CD4-positive, alpha-beta memory T cell (primary cell): ENCODE results near the gene PRLR. TPM values are rescaled to one million over a fixed set of nuclear protein-coding genes. Genes with fewer than 3 reads are reported as not detected.

ENCODE experiments used
- CTCF ChIA-PET: fragments of 350-600 bp; sonication (Branson Sonifier 250); formaldehyde crosslinking; loops from one replicate; lab custom pipeline; 2021; ENCODE audit warnings: inconsistent platforms; ENCODE audit not compliant: partially characterized antibody; lab: Charles Lee
- POLR2A ChIA-PET: fragments of 350-600 bp; sonication (Branson Sonifier 250); formaldehyde crosslinking; loops from one replicate; lab custom pipeline; 2021; ENCODE audit not compliant: partially characterized antibody; lab: Charles Lee
- DNase-seq, 5 donors: peaks; one replicate each; pipeline versions ENCODE4 v3.0.0 to v3.0.0-alpha.2; 2020 to 2022; ENCODE audit warnings: mixed read lengths in 1 of 5
- H3K27ac ChIP-seq: one replicate; pipeline ENCODE4 v1.7.0; 2013; ENCODE audit warnings: low read depth, low read length
- H3K27me3 ChIP-seq: 2 replicates; pipeline ENCODE4 v1.7.0; 2013; ENCODE audit warnings: mild to moderate bottlenecking, low read length, moderate library complexity; ENCODE audit not compliant: insufficient read depth
- H3K36me3 ChIP-seq: 2 replicates; pipeline ENCODE4 v1.7.0; 2013; ENCODE audit warnings: mild to moderate bottlenecking, low read length, moderate library complexity; ENCODE audit not compliant: insufficient read depth
- H3K4me1 ChIP-seq: 2 replicates; pipeline ENCODE4 v1.7.0; 2013; ENCODE audit warnings: mild to moderate bottlenecking, low read length, moderate library complexity; ENCODE audit not compliant: insufficient read depth
- H3K4me3 ChIP-seq, 2 donors: one replicate each; pipeline ENCODE4 v1.7.0; 2013; ENCODE audit warnings: low read length in 2 of 2, mild to moderate bottlenecking in 1 of 2
- H3K9me3 ChIP-seq, 2 donors: one replicate each; pipeline ENCODE4 v1.7.0; 2013; ENCODE audit warnings: low read length in 2 of 2, control low read depth in 1 of 2; ENCODE audit not compliant: control insufficient read depth in 1 of 2
- H3K27ac Mint-ChIP-seq, 7 donors: one replicate each; pipeline ENCODE4 v1.8.0; 2020 to 2021; ENCODE audit warnings: mixed read lengths in 7 of 7, mild to moderate bottlenecking in 6 of 7, inconsistent platforms in 3 of 7, moderate library complexity in 3 of 7
- H3K27me3 Mint-ChIP-seq, 2 donors: one replicate each; pipeline ENCODE4 v1.8.0; 2020 to 2021; ENCODE audit warnings: mixed read lengths in 2 of 2
- H3K36me3 Mint-ChIP-seq, 2 donors: one replicate each; pipeline ENCODE4 v1.8.0; 2020 to 2021; ENCODE audit warnings: mixed read lengths in 2 of 2, inconsistent platforms in 1 of 2, mild to moderate bottlenecking in 1 of 2
- H3K4me1 Mint-ChIP-seq, 4 donors: one replicate each; pipeline ENCODE4 v1.8.0; 2020 to 2021; ENCODE audit warnings: mixed read lengths in 4 of 4, mild to moderate bottlenecking in 1 of 4
- H3K4me3 Mint-ChIP-seq, 8 donors: one replicate each; pipeline ENCODE4 v1.8.0; 2020 to 2021; ENCODE audit warnings: mixed read lengths in 8 of 8, mild to moderate bottlenecking in 7 of 8, moderate library complexity in 6 of 8, inconsistent platforms in 3 of 8
- H3K9me3 Mint-ChIP-seq, 8 donors: one replicate each; pipeline ENCODE4 v1.8.0; 2020 to 2021; ENCODE audit warnings: mixed read lengths in 8 of 8, mild to moderate bottlenecking in 5 of 8, inconsistent platforms in 3 of 8, moderate library complexity in 1 of 8
- intact Hi-C: fragments of 100-400 bp; cut with micrococcal nuclease; formaldehyde crosslinking; loops from one replicate; pipeline ENCODE4 v1.15.1; 2023
- polyA plus RNA-seq, 2 donors: library from polyadenylated mRNA; unstranded; fragments of 300-500 nt; fragmentation: Illumina TruSeq; gene quantifications; one replicate each; pipeline ENCODE4 v1.2.3, GENCODE V29; 2021
- total RNA-seq, 2 experiments: library from RNA; stranded (reverse); gene quantifications; one replicate each; pipeline ENCODE4 v1.2.3, GENCODE V29; 2021

The PRLR gene
- total and polyA plus RNA-seq, 4 experiments from 2014 or later: not detected

DNA sequence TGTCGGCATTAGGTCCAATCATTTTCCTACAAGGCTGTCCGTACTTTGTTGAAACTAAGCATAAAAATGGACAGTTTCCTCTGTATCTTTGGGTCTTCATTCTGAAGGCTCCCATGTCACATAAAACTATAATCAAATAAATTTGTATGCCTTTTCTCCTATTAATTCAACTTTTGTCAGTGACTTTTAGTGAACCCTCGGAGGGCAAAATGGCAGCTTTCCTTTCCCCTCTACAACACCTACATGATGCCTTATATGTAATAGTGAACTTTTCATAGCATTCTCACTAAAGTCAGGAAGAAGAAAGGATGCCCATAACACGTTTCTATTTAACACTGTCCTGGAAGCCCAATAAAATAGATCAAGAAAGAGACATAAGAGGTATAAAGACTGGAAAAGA lies 177.4 kb downstream of the PRLR start:
- Mint-ChIP-seq H3K9me3 (no peaks in the 10 kb centered on the region), H3K27ac (no peak overlapping the region), H3K4me3 (no peak overlapping the region), H3K36me3 (no peaks in the 10 kb centered on the region), H3K4me1 (no peaks in the 10 kb centered on the region), H3K27me3 (peaks cover 14 to 17% of the 10 kb centered on the region in 2 donors)
- CTCF ChIA-PET: no interaction called here
- no peak overlapping the region for H3K4me3 ChIP-seq
- no peaks in the 10 kb centered on the region for H3K4me1 ChIP-seq
- intact Hi-C loops: no loop called here
- no peaks in the 10 kb centered on the region for H3K9me3 ChIP-seq
- no peak overlapping the region for H3K27ac ChIP-seq
- no peak for DNase-seq
- POLR2A ChIA-PET: no interaction called here
- H3K36me3 ChIP-seq: no peaks in the 10 kb centered on the region
- no peaks in the 10 kb centered on the region for H3K27me3 ChIP-seq

DNA sequence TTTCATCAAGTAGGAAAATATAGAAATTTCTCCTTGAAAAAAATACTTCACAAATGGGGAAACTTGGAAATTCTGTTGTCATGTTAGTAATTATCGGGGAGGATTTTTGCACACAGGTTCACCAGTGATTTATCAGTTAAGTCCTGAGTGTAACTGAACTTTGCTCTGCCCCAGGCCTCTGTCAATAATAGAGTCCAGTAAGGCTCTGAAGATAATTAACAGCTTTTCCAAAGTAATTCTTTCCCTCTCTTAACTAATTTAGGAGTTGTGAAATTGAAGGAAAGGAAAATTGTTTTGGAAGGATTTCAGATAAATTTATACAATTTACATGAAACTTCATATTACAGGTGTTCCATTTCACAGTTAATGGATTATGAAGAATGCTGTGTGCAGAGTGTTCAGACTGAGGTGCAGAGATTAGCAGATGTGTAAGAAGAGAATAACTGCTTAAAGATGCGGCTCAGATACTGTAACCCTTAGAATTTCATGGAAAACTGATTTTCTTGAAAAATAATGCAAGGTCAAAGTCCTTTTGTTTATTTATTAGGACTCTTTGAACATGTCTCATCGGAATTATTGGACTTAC lies 179.7 kb downstream of the PRLR start:
- H3K27me3 Mint-ChIP-seq: peaks cover 11 to 22% of the 10 kb centered on the region in 2 donors
- CTCF ChIA-PET: no interaction called here

DNA sequence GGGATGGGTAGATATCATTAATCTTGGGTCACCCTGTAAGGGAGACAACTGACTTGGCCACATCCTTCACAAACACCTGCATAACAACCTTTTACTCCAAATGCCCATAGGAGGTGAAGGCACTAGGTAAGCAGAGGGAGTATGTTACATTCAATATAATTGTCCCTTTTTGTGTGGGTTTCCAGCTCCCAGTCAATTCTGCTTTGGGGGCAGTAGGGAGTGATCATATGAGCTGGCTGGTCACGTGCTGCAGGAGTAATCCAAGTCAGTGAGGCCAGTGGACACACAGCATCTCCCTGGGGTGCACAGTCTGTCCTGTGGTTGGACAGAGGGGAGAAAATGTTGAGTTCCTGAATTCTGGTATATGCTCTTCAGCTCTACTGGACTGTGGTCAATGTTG lies 181.4 kb downstream of the PRLR start:
- no peaks in the 10 kb centered on the region for H3K4me1 Mint-ChIP-seq
- ChIA-PET CTCF (no interaction called here), POLR2A (no interaction called here)
- H3K36me3 ChIP-seq: no peaks in the 10 kb centered on the region
- peaks cover 13 to 23% of the 10 kb centered on the region in 2 donors for H3K27me3 Mint-ChIP-seq
- no peaks in the 10 kb centered on the region for H3K9me3 ChIP-seq
- no peak overlapping the region for H3K27ac Mint-ChIP-seq
- H3K27me3 ChIP-seq: no peaks in the 10 kb centered on the region
- no peaks in the 10 kb centered on the region for H3K36me3 Mint-ChIP-seq
- no peak overlapping the region for H3K4me3 Mint-ChIP-seq
- no peaks in the 10 kb centered on the region for H3K9me3 Mint-ChIP-seq
- intact Hi-C loops: no loop called here
- no peaks in the 10 kb centered on the region for H3K4me1 ChIP-seq
- no peak for DNase-seq
- no peak overlapping the region for H3K4me3 ChIP-seq
- H3K27ac ChIP-seq: no peak overlapping the region

More for the DNA sequence above, 179.7 kb downstream of the PRLR start:
- H3K27ac ChIP-seq: no peak overlapping the region
- no peaks in the 10 kb centered on the region for H3K9me3 ChIP-seq
- H3K36me3 Mint-ChIP-seq: no peaks in the 10 kb centered on the region
- intact Hi-C loops: no loop called here
- H3K36me3 ChIP-seq: no peaks in the 10 kb centered on the region
- no peak overlapping the region for H3K27ac Mint-ChIP-seq
- no peak overlapping the region for H3K4me3 ChIP-seq
- H3K4me3 Mint-ChIP-seq: no peak overlapping the region
- no peaks in the 10 kb centered on the region for H3K9me3 Mint-ChIP-seq
- POLR2A ChIA-PET: no interaction called here
- H3K4me1 Mint-ChIP-seq: no peaks in the 10 kb centered on the region
- no peak for DNase-seq
- no peaks in the 10 kb centered on the region for H3K27me3 ChIP-seq
- H3K4me1 ChIP-seq: no peaks in the 10 kb centered on the region

DNA sequence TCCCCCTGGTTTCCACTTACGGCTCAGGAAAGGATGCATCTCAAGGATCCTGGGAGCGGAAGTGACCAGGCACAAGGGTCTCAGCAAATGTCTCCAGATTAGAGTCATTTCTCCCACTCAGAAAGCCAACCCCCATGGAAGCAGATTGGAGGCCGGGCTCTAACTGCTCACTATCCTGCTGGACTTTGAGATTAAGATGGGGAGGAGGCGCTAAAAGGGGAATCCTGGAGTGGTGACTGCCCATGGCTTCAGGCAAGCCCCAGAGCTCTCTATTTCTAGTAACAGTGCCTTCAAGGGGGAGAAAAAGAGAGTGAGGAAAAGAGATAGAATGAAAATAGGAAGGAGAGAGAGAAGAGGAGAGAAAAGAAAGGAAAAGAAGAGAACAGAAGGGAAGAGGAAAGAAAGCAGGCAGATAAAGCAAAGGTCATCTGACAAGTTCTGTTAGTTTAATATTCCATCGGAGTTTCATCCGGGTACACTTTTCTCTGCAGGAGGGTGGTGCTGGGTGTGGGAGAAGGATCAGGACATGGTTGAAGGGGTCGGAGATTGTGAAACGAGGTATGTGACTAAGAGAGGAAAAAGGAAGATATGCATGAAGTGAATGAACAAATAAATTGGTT lies 182.4 kb downstream of the PRLR start, which contains the start of gene AGXT2:
Gene AGXT2 (minus strand): TSS at position 165 of the 620 bp plus-strand sequence. CDS start 57 bp downstream, at position 108.
- intact Hi-C loops: no loop called here
- ChIA-PET CTCF (no interaction called here), POLR2A (no interaction called here)
- Histone ChIP-seq H3K9me3 (no peaks in the 10 kb centered on the region), H3K36me3 (no peaks in the 10 kb centered on the region), H3K4me3 (no peak within 1 kb of the TSS), H3K27me3 (no peaks in the 10 kb centered on the region), H3K4me1 (no peaks in the 10 kb centered on the region), H3K27ac (no peak within 1 kb of the TSS)
- no peak for DNase-seq
- Mint-ChIP-seq H3K4me3 (no peak within 1 kb of the TSS), H3K4me1 (no peaks in the 10 kb centered on the region), H3K9me3 (no peaks in the 10 kb centered on the region), H3K36me3 (no peaks in the 10 kb centered on the region), H3K27me3 (peaks cover 11 to 20% of the 10 kb centered on the region in 2 donors), H3K27ac (no peak within 1 kb of the TSS)

DNA sequence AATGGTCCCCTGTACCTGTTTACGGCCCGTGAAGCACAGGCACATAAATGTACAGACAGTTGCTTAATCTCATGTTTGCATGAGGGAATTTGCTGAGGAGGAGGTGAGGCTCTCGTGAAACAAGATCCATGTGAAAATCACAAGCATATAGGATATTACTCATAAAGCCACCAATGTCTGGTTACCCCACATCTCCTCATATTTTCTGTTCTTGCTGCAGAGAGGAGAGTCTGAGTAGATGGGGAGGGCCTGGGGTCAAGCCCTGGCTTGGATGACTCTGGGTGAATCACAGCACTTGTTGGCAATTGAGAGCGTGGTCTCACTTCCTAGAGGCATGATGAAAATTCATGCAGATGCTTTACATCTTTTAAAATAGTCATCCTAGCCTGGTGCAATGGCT lies 183.5 kb downstream of the PRLR start:
- intact Hi-C loops: no loop called here
- peaks cover 0 to 1% (median 0%) of the 10 kb centered on the region in 8 donors for H3K9me3 Mint-ChIP-seq
- H3K4me3 ChIP-seq: no peak overlapping the region
- H3K36me3 Mint-ChIP-seq: no peaks in the 10 kb centered on the region
- POLR2A ChIA-PET: no interaction called here
- peaks cover 0 to 4% (median 0%) of the 10 kb centered on the region in 4 donors for H3K4me1 Mint-ChIP-seq
- no peaks in the 10 kb centered on the region for H3K36me3 ChIP-seq
- H3K4me3 Mint-ChIP-seq: no peak overlapping the region
- H3K27ac ChIP-seq: no peak overlapping the region
- no peaks in the 10 kb centered on the region for H3K4me1 ChIP-seq
- no peaks in the 10 kb centered on the region for H3K9me3 ChIP-seq
- CTCF ChIA-PET: no interaction called here
- H3K27ac Mint-ChIP-seq: no peak overlapping the region
- no peaks in the 10 kb centered on the region for H3K27me3 ChIP-seq
- no peak for DNase-seq
- H3K27me3 Mint-ChIP-seq: peaks cover 11 to 20% of the 10 kb centered on the region in 2 donors

- no peak overlapping the region for H3K27ac ChIP-seq
- H3K9me3 Mint-ChIP-seq: peaks cover 0 to 1% (median 0%) of the 10 kb centered on the region in 8 donors
- intact Hi-C loops: no loop called here
Observed at GRCh38 chr5:35045280-35045679, 185.0 kb downstream of the PRLR start.

DNA sequence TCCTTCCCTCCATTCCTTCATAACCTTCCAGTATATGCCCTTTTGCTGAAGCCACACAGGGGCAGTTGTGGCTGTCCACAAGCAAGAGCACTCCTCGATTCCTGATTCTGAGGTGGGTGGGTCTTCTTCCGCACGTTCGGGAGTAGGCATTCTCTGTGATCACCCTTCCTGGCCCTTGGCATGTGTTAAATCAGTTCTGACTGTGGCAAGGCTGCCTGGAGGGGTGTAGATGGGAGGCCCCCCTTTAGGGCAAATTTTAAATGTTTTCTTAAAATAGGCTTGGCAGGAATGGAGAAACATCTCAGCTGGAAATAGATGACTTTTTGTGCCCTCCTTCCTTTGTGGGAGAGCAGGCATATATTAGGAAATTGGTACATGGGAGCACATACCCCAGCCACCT lies 185.6 kb downstream of the PRLR start:
- Mint-ChIP-seq H3K4me1 (peaks cover 0 to 4% (median 0%) of the 10 kb centered on the region in 4 donors), H3K4me3 (no peak overlapping the region), H3K9me3 (peaks cover 0 to 1% (median 0%) of the 10 kb centered on the region in 8 donors), H3K36me3 (no peaks in the 10 kb centered on the region), H3K27ac (no peak overlapping the region), H3K27me3 (peaks cover 15 to 19% of the 10 kb centered on the region in 2 donors)
- H3K4me1 ChIP-seq: no peaks in the 10 kb centered on the region
- no peaks in the 10 kb centered on the region for H3K27me3 ChIP-seq
- no peaks in the 10 kb centered on the region for H3K36me3 ChIP-seq
- no peaks in the 10 kb centered on the region for H3K9me3 ChIP-seq
- no peak overlapping the region for H3K4me3 ChIP-seq
- ChIA-PET POLR2A (no interaction called here), CTCF (no interaction called here)
- intact Hi-C loops: no loop called here
- DNase-seq: no peak
- H3K27ac ChIP-seq: no peak overlapping the region

More at GRCh38 chr5:35045280-35045679, 185.0 kb downstream of the PRLR start:
- POLR2A ChIA-PET: no interaction called here
- Mint-ChIP-seq H3K36me3 (no peaks in the 10 kb centered on the region), H3K4me1 (peaks cover 0 to 4% (median 0%) of the 10 kb centered on the region in 4 donors), H3K27ac (no peak overlapping the region), H3K4me3 (no peak overlapping the region), H3K27me3 (peaks cover 13 to 16% of the 10 kb centered on the region in 2 donors)
- CTCF ChIA-PET: no interaction called here
- Histone ChIP-seq H3K27me3 (no peaks in the 10 kb centered on the region), H3K36me3 (no peaks in the 10 kb centered on the region), H3K4me1 (no peaks in the 10 kb centered on the region), H3K4me3 (no peak overlapping the region), H3K9me3 (no peaks in the 10 kb centered on the region)
- no peak for DNase-seq
